ENCODE measurements around the gene HAND2. TPM values are rescaled to one million over a fixed set of nuclear protein-coding genes. Genes with fewer than 3 reads are reported as not detected.

Gene HAND2
- total and polyA plus RNA-seq, 2 of the 8 experiments (the other 6 are each of a cell fraction or from before 2014, with no cell fraction given) = 0.05 TPM; not detected in 1

- CTCF ChIA-PET (ENCODE audit: partially characterized antibody) = interaction anchor here (1.0 to 4.5 kb wide), 13 partner anchors 9 to 223 kb away, joined by 3 to 28 read pairs (median 5); partner anchors contain the start of gene HAND2
- Histone ChIP-seq H3K23me2 (ENCODE audit: low read depth, low read length) (peaks cover 5% of the 10 kb centered on the region; the same call in 1 of the 2 replicates), H2BK120ac (replicated peaks; ENCODE audit: low read depth, low read length) (no peak overlapping the region), H2BK5ac (ENCODE audit: low read depth, low read length) (no peak overlapping the region), H2BK20ac (ENCODE audit: low read length) (no peak overlapping the region), H3K4ac (replicated peaks; ENCODE audit: insufficient read length, low read depth, low read length) (no peak overlapping the region), H3K79me2 (ENCODE audit: control insufficient read depth in 1 of 2, insufficient read depth in 2 of 2, low read length in 2 of 2) (no peaks in the 10 kb centered on the region), H3K27ac (ENCODE audit: low read depth, low read length) (no peak overlapping the region), H3K56ac (replicated peaks; ENCODE audit: insufficient read length, low read depth, low read length) (no peak overlapping the region), H3K4me2 (ENCODE audit: insufficient read depth in 1 of 2, low read depth in 2 of 2, low read length in 2 of 2) (peak overlapping the region; percentile 76 to 91), H4K5ac (ENCODE audit: insufficient read length, low read depth, low read length) (no peak overlapping the region), H2BK15ac (ENCODE audit: low read length) (no peak overlapping the region), H4K91ac (replicated peaks; ENCODE audit: insufficient read length, low read length) (no peak overlapping the region), H3K4me1 (replicated peaks in 1 of 4; ENCODE audit: control insufficient read depth in 3 of 4, insufficient read depth in 4 of 4, low read length in 3 of 4) (peaks cover 3 to 11% (median 8%) of the 10 kb centered on the region in 4 experiments; a peak in 6 of 7 replicates), H3K79me1 (ENCODE audit: low read depth, low read length) (no peaks in the 10 kb centered on the region), H3K18ac (ENCODE audit: extremely low read depth, low read length) (no peak overlapping the region), H3K4me3 (ENCODE audit: extremely low read depth in 1 of 4, insufficient read depth in 2 of 4, low read depth in 3 of 4, low read length in 4 of 4) (peak overlapping the region; percentile 7 to 55 (median 16); a peak in 5 of 8 replicates), H2AFZ (ENCODE audit: low read length) (no peak overlapping the region), H4K8ac (ENCODE audit: extremely low read depth, insufficient read depth, low read length) (no peak overlapping the region), H4K20me1 (replicated peaks in 1 of 2; ENCODE audit: control insufficient read depth in 1 of 2, insufficient read depth in 2 of 2, low read length in 2 of 2) (peaks cover 8 to 21% of the 10 kb centered on the region in 2 experiments), H3K9ac (replicated peaks in 1 of 4; ENCODE audit: extremely low read depth in 1 of 4, low read depth in 3 of 4, low read length in 3 of 4) (no peak overlapping the region), H3K23ac (ENCODE audit: insufficient read length) (no peak overlapping the region), H2BK12ac (ENCODE audit: low read depth, low read length) (no peak overlapping the region), H2AK5ac (ENCODE audit: low read depth, low read length) (no peak overlapping the region), H3K9me3 (ENCODE audit: insufficient read depth in 2 of 2, low read depth in 1 of 2, low read length in 1 of 2) (no peaks in the 10 kb centered on the region), H3K14ac (ENCODE audit: insufficient read length) (no peak overlapping the region), H3K36me3 (ENCODE audit: control insufficient read depth in 2 of 4, insufficient read depth in 4 of 4, low read length in 3 of 4) (0 out of 8 replicates have a peak, but pooled peaks cover 0 to 5% (median 0%) of the 10 kb centered on the region in 4 experiments), H3K27me3 (replicated peaks in 1 of 4; ENCODE audit: control insufficient read depth in 3 of 4, extremely low read depth in 1 of 4, insufficient read depth in 3 of 4, low read length in 3 of 4) (peaks cover 63 to 84% (median 71%) of the 10 kb centered on the region in 4 experiments)
- 9% methylated on average over 15 of the region's 15 CpGs; no CpG with 5 or more reads in 1 of the 2 experiments for WGBS, 2 experiments (ENCODE audit: extremely low coverage in 1 of 2, insufficient coverage in 1 of 2, insufficient read length in 1 of 2, insufficient replicate concordance in 2 of 2, low coverage in 1 of 2, low lambda C conversion rate in 2 of 2, missing lambda C conversion rate in 1 of 2)
- no peak for DNase-seq (ENCODE audit: low read depth in 1 of 2, low spot score in 2 of 2)
- FAIRE-seq = no peak
- POLR2A ChIA-PET (ENCODE audit: partially characterized antibody) = interaction anchor here (1.5 to 1.8 kb wide), 2 partner anchors 21 to 36 kb away, joined by 3 to 4 read pairs; no protein-coding TSS in a partner anchor
- no peak for TF ChIP-seq SP4 (IDR thresholded peaks at IDR 0.05; ENCODE audit: low read length)
- peak; percentile 22; the same call in 1 of the 2 replicates for TF ChIP-seq CBX8 (IDR thresholded peaks at IDR 0.05; ENCODE audit: borderline replicate concordance, low read depth, low read length)
- no peak for TF ChIP-seq TAF7 (optimal IDR thresholded peaks at IDR 0.05; ENCODE audit: borderline replicate concordance, low read depth, low read length)
- TF ChIP-seq EZH2 (IDR thresholded peaks at IDR 0.05; ENCODE audit: low read depth, low read length, severe bottlenecking) = peak; percentile 68
- TF ChIP-seq SUZ12 (IDR thresholded peaks at IDR 0.05; ENCODE audit: low read length) = peak; percentile 15; the same call in 1 of the 2 replicates
- TF ChIP-seq RNF2 (IDR thresholded peaks at IDR 0.05; ENCODE audit: borderline replicate concordance, low read depth, low read length, missing control alignments, poor library complexity, severe bottlenecking) = peak; percentile 96
Measured at GRCh38 chr4:173538909-173539445, 8.9 kb upstream of the HAND2 start.
